Renal cortical epithelial cell (primary cell): ENCODE data around the gene GALNT9. TPM values are rescaled to one million over a fixed set of nuclear protein-coding genes. Genes with fewer than 3 reads are reported as not detected.
"Not testable (repeated sequence)": the region's sequence is repeated elsewhere in the genome, so short reads cannot be mapped to it uniquely, and the experiment has no call there.

Experiments used
- DNase-seq: peaks from one replicate; pipeline ENCODE4 v3.0.0-alpha.2; 2011; ENCODE audit warnings: low read depth
- total RNA-seq: library from RNA; depleted of rRNA; stranded (reverse); fragments of >200 nt; gene quantifications from 2 replicates; pipeline ENCODE4 v1.2.3, GENCODE V29; 2014

GALNT9 gene
- total RNA-seq, 1 donor from 2014 or later = 4.2 TPM

DNA sequence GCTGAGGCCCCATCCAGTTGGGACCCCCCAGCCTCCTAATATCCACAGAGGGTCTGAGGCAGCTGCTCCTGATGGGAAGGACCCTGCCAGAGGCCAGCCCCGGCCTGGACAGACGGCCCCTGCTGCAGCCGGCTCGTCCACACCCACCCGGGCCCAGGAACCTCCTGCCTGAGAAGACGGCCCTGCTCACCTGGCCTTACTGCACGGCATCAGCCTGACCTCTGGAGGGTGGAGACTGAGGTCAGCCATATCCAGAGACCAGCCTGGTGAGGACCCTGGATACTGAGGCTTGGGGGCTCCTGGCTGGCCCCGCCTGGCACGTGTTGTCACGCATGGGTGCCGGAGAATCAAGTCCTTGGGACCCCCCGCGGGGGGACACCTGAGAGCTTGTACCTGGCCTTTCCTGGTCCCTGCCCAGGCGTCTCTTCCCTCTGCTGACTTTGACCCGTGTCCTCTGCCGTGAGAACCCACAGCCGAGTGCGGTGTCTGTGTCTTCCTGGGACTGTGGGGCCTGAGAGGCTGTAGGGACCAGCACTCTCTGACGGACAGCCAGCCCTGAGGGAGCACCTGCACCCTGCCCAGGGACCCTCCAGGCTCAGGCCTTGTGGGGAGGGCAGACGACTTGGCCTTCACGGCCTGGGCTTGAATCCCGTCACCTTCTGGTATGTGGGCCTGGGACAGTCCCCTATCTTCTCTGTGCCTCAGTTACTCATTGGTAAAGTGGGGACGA is 127.8 kb downstream of the GALNT9 start:
- no peak for DNase-seq

DNA sequence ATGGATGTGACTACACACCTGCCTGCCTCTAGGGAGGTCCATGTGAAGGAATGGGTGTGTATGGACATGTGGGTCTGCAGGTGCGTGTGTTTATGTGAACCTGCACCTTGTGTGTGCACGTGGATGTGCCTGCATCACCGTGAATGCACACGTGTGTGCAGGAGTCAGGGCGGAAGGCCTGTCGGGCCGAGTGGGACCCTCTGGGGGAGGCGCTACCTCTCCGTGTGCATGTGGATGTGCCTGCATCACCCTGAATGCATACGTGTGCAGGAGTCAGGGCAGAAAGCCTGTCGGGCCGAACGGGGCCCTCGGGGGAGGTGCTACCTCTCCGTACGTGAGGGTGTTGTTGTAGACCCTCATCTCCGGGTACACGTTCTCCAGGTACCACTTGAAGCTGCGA is 128.6 kb downstream of the GALNT9 start:
- no peak for DNase-seq

DNA sequence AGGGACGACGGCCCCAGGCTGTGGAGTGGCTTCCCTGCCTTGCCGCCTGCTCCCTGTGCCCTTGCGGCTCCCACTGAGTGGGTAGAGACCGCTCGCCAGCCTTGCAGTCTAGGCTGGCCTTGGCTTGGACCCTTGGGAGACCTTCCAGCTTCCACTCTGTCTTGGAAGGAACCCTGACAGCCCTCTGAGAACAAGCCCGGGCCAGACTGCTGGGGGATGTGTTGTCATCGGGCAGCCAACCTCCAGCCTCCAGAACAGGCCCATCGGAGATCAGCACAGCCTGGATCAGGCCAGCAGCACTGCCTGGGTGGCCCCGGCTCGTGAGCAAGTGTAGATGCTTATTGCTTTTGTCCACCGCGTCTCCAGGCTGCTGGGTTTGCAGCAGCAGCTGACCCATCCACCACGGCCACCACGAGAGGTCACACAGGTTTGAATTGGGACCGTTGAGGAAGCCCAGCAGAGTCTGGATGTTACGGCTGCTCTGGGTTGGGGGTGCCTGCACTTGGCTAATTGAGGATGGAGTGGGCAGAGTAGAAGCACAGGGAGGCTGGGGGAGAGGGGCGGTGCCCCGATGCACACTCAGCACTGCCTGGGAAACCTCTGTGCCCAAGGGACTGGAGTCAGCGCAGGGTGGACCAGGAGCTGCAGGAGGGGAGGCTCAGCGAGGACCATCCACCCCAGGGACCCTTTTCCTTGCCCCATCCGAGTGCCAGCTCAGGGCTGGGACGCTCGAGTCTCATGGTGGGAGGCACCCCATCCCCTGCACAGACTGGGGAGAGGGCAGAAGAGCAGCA is 129.7 kb downstream of the GALNT9 start:
- DNase-seq = no peak

DNA sequence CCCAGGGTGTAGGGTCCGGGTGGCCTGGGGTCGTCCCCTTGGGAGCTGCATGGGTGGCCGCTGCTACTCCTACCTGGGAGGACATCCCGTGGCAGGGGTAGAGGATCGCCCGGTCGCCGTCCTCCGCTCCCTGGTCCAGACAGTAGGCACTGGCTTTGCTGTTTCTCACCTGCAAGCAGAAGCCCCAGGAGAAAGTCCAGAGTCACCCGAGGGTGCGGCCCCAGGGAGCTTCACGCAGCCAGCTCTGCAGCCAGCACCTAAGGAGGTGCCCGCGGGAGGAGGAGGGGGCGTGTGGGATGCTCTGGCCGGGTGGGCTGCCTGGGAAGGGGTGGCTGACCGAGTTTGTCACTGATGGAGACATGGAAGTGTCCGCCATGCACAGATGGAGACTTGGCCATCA is 130.3 kb downstream of the GALNT9 start:
- no peak for DNase-seq

DNA sequence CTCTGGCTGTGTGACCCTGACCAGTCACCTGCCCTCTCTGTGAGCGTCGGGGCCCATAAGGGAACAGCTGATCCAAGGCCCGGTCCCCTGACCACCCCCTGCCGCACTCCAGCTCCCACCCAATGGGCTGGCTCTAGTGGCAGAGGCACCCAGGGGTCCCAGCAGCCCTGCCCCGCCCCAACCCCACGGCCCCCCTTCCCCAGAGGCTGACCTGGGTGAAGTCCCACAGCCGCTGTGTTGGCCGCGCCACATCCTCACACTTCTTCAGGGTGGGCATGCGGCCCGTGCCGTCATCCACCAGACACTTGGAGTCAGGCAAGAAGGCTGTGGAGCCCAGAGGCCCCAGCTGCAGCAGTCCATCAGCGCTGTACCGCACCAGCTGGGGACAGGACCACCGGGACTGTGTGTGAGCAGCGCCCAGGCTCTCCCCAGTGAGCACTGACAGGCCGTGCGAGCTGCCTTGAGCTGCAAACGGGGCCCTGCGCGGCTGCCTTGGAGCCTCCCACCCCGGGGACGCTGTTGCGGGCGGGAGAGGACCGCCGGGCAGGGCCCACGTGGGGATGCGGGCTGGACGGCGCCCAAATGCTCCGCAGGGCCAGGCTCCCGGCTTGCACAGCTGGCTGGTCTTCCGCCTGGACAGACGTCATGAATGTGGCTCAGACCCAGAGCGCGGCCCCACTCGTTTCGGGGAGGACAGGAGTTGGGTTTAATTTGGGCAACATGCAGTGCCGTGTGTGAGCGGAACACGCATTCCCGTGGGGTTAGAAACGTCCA is 131.6 kb downstream of the GALNT9 start:
- no peak for DNase-seq

DNA sequence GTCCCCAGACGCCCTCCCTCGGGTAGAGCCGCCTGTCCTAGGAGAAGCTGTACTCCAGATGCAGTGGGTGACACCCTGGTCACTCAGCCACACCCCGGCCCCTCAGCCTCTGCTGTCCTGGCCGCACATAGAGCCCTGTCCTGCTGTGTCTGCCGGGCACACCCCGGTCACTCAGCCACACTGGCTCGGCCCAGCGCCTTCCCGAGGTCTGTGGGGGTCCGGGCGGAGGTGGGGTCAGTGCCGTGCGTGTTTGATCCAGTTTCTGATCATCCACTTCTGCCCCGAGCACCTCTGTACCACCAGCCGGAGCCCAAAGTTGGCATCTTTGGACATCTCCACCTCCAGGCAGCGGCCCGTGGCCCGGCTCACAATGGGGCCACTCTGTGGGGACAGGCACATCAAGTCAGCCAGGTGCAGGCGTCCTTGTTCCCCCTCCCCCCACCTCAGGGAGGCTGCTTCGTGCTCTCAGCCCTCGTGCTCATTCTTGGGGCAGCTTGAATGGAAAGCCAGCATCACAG is 132.5 kb downstream of the GALNT9 start:
- DNase-seq = no peak

DNA sequence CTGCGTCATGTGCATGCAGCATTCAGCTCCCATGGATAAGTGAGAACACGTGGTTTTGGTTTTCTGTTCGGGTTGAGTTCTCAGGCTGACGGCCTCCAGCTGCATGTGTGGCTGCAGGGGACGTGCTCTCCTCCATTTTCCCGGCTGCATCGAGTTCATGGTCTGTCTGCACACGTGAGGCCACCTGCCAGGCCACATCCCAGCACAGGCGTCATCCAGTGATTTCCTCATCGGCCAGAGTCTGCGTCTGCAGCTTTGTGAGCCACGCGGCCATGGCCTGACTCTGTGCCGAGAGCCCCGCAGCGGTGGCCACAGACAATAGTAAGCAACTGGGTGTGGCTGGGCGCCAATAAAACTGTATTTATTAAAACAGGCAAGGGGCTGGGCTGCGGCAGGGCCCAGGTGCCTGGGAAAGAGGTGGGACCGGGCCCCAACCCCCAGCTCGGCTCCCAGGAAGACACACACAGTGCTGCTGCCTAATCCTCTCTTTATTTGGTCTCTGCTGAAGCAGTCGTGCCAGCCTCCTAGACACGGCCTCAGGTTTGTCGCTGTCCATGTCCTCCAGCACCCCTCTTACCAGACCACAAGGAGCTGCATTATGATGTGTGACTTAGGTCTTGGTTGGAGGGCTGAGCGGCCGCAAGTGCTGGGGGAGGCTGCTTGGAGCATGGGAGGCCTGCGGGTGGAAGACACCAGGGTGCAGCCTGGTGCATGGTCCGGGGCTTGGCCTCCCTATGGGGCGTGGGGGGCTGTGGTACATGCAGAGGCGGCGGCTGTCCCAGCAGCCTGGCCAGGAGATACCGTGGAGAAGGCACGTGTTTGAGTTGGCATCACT is 133.1 kb downstream of the GALNT9 start:
- no peak for DNase-seq

DNA sequence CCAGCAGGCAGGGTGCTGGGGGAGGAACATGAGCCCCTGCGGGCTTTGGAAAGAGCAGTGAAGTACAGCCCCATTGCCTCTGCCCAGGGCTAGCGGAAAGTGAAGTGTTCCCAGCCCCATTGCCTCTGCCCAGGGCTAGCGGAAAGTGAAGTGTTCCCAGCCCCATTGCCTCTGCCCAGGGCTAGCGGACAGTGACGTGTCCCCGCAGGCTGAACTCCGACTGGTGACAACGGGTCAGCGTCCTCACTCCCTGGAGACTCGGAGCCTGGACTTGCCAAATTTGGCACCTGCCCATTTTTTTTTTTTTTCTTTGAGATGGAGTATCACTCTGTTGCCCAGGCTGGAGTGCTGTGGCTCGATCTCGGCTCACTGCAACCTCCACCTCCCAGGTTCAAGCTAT is 134.1 kb downstream of the GALNT9 start:
- not testable (repeated sequence) for DNase-seq

DNA sequence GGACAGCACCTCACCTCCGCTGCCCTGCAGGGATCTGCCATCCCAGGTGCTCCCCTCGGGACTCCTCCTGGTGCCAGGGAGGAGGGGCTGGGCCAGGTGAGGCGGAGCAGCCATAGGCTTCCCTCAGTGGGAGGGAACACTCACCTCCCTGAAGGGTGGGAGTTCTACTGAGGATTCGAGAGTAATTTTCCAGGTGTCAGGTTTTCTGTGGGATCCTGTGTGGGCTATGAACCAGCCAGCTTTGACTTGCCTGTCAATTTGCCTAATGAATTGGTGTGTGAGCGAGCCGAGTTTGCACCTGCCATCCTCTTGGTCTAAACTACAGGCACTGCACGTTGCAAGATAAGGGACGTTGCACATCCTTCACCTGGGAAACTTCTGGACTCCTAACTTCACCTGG is 134.8 kb downstream of the GALNT9 start:
- no peak for DNase-seq

DNA sequence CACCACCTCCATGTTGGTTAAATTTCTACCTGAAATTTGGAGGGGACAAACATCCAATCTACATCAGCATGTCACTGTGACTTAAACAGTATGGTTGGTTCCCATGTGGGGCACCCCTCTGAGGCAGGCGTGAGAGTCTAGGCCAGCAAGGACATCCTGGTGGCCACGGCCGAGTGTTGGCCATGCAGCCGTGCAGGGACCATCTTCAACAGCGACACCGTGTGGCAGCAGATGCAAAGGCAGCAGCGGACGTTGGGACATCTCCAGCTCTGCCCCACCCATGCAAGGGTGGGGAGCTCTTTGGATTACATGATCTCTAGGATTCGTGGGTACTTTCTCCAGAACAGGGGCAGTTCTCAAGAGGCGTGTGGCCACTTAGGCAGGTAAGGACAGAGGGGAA is 135.3 kb downstream of the GALNT9 start:
- DNase-seq = no peak

DNA sequence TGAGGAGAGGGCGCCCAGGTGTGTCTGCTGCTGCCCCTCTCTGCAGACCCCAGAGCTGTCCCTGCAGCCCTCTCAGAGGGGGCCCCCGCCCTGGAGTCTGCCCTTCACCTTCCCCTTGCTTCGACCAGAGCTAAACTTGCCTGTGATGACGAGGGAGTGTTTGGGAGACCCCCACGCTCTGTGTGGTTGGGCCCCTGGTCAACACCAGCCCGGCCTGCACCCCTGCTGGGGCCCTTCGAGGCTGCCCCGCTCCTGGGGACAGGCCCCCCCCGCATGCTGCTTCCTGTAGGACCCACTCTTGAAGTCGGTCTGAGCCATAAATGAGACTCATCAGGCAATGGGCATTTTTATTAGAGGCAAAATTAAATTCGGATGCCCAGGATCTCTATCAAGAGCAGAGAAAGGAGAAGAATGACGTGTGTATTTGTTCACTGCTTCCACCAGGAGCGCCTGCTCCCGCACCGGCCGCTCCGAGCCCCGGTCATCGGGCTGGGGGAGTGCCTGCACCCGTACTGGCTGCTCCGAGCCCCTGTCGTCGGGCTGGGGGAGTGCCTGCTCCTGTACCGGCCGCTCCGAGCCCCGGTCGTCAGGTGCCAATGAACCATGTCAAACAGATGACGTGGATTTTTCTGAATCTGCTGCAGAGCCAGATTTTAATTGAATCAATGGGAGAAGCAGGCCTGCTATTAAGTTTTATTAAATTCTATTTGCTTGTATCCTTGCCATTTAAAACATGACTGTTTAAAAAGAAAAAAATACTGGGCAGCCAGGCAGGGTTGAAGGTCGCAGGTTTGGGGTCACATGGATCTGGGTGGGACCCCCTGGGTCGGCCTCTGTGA is 137.5 kb downstream of the GALNT9 start:
- DNase-seq = no peak

DNA sequence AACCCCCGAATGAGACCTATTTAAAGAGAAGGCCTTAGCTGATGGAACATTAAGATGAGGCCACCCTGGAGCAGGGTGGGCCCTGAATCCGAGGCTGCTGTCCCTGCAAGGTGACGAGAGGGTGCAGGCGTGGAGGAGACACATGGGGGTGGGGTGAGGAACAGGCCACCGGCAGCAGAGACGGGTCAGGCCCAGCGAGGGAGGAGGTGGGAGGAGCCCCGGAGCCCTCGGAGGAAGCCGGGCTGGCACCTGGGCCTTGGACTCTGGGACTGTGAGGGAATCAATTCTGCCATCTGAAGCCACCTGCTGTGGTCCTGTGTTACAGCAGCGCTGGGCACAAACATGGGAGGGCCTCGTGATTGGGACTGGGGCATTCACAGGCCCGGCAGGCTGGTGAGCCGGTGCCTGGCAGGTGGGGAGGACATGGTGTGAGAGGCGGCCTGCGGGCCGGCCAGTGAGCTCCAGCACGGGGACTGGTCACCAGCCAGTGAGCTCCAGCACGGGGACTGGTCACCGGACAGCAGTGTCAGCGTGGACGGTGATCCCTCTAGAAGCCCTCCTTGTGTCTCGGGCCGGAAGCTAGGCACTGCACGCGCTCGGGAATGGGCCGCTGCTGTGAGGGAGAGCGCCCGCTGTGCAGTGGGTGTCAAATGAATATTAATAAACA is 138.4 kb downstream of the GALNT9 start:
- DNase-seq = no peak

DNA sequence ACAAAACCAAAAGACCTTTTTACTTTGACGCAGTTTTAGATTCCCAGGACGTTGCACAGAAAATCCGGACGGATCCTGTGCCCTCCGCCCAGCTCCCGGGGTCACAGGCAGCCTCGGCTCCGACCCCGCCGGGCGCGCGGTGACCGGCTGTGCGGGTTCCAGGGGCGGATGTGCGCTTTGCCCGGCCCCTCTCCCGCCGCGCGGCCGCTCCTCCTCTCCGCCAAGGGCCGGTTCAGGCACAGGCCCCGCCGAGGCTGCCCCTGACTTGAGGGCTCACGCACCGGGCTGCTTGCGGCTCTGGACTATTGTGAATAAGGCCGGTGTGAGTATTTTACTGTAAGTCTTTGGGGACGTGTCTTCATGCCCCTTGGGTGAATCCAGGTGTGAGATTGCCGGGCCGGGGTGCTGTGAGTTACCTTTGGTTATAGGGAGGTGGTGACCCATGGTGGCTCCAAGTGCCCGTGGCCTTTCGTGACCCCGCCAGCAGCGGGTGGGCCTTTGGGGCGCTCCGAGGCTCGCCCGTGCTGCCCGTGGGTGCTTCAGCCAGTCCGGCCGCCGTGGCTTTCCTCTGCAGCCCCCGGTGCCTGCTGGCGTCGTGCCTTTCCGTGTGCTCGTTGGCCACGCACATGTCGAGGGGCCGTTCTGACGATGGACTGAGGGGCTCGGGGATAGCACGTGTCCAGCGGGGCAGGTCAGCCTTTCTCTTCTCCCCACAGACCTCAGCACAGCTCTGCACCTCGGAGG is 139.2 kb downstream of the GALNT9 start:
- DNase-seq = no peak

DNA sequence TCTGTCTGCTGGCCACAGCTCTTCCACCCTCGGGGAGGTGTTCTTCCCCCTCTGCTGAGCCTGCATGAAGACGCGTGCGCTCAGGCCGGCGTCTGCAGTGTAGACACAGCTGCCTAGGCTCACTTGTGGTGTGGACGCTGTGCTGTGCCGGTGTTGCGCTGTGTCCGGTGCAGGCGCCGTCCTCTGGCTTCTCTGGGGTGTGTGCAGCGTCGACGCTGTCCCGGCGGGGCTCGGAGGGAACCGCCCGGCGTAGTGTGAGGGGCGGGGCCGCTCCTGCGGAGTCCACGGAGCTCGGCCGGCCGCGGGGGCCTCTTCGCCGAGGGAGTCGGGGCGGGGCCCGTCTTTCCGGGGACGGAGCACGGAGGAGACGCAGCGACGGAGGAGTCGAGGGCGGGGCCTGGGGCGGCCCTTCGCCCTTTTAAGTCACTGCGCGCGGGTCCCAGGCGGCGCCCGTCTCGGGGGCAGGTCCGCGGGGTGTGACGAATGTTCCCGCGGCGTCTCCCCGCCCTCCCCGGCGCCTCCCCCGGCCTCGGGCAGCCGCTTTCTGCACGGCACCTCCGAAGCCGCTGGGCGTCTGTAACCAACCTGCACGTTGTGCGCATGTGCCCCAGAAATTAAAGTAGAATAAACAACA is 139.9 kb downstream of the GALNT9 start:
- peak; percentile 46 for DNase-seq

DNA sequence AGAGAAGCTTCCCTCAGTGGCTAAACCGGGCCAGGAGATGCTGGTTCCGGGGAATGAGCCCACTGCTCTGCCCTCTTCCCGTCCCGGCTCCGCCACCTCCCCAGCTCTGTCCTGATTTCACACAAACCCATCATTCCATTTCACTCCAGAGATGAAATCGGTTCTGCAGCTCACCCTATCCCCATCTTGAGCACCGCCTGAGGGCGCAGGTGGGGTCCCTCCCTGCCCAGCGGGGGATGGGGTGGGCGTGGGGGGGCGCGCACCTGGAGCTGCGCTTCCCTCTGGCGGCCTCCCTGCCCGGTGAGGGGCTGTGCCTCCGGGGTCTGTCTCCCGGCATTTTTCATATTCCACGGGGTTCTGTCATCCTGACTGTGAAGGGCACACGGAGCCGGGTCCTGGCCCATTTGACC is 140.5 kb downstream of the GALNT9 start:
- DNase-seq = no peak

DNA sequence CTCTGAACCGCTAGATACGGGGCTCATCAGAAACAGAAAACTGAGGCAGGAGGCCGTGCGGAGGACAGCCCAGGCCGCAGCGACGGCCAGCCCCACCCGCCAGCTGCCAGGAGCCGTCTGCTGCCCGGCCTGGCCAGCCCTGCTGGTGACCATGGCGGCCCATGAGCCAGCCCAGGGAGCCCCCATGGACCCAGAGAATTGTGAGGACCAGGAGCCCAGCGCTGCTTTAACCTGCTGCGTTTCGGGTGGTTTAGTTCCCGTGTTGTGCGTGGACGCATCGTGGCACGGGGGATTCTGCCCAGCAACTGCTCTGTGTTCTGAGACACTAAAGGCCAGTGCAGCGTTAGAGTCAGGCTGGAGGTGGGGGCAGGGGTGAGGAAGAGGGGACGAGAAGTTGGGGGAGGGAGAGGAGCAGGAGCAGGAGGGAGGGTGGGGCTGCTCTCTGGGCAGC is 140.9 kb downstream of the GALNT9 start:
- no peak for DNase-seq

DNA sequence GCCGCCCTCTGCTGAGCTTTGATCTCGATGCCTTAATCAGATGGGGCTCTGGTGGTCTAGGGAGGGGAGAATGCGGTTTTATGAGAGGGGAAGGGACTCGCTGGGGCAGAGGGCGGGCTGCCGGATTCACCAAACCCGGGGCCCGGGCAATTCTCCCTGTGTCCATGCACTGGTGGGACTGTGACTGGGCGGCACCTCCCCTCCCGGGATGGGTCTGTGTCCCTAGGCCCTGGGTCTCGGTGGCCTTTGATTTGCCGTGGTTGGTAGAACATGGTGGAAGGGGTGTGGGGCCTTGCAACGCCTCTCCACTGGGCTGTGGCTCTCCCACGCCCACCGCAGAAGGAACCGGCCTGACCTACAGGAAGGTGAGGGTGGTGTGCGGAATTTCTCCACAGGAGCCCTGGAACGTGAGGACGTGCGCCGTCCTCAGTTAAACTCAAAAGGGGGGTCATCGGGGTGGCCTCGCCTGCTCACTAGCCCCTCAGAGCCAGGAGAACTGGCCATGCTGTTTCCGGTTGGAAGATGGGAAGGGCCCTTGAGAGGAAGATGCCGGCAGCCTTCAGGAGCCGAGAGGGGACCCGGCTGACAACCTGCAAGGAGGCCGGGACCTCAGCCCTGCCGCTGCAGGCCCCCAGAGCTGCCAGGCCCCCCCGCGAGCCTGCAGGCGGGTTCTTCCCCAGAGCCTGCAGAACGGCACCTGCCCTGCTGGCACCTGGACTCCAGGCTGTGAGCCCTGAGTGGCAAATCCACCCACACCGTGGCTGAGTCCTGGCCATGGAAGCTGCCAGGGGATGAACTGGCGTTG is 141.5 kb downstream of the GALNT9 start:
- no peak for DNase-seq
